HG03457 (cell line): ENCODE measurements around the gene CYP3A5.
"Not testable (repeated sequence)": the region's sequence is repeated elsewhere in the genome, so short reads cannot be mapped to it uniquely, and the experiment has no call there.

Experiments used
- ATAC-seq: cut with Tn5 transposase; IDR thresholded peaks from one replicate; pipeline ENCODE4 v1.9.1; 2021; ENCODE audit warnings: moderate number of reproducible peaks; ENCODE audit not compliant: unreplicated experiment

The CYP3A5 gene

DNA sequence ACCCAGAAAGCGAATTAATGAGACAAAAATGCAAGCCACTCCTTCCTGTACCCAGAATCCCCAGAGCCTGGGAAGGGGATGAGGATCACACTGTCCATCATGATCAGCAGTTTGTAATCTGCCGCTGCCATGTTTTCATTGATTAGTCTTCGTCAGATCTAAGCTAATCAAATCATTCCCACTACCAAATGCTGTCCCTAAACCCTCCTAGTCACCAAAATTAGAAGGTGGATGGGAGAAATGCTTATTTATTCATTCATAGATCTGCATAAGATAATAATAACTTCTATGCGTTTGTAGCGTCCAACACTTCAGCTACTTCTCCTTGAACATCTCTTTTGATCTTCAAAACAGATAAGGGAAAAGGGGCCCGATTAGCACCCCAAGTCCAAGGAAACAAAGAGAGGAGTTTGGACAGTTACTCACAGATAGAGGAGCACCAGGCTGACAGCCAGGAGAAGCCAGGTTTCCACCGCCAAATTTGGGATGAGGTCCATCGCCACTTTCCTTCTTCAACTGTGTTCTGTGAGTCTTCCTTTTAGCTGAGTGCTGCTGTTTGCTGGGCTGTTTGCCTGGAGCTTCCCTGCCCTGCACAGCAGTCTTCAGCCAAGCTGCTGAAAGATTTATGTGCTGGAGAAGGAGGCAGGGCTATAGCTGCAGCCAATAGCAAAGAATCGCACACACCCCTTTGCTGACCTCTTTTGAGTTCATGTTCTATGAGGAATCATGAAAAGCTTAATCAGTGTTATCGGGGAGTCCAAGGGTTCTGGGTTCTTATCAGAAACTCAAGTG is at the start of gene CYP3A5:
Gene CYP3A5, minus strand, starts transcription at position 597 of the 792 bp plus-strand sequence. Its CDS starts 100 bp downstream, at position 497.
- no peak for ATAC-seq

DNA sequence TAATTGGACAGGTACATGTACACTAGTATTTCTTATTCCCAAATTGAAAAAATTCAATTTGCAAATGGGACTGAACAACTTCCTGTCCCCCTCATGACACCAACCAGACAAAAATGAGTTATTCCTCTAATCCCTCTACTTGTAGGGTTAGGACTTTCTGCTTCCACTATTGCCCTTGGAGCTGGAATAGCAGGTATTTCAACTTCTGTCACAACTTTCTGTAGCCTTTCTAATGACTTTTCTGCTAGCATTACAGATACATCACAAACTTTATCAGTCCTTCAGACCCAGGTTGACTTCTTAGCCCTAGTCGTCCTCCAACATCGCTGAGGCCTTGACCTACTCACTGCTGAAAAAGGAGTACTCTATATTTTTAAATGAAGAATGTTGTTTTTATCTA is 48.8 kb upstream of the CYP3A5 start:
- no peak for ATAC-seq

DNA sequence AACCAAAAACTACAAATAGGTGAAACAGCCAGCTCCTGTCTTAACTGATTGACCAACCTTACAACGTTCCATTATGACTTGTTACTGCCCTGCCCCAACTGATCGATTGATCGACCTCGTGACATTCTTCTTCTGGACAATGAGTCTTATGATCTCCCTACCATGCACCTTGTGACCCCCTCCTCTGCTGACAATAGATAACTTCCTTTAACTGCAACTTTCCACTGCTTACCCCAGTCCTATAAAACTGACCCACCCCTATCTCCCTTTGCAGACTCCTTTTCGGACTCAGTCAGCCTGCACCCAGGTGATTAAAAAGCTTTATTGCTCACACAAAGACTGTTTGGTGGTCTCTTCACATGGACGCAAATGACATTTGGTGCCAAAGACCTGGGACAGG is 43.4 kb upstream of the CYP3A5 start:
- not testable (repeated sequence) for ATAC-seq

DNA sequence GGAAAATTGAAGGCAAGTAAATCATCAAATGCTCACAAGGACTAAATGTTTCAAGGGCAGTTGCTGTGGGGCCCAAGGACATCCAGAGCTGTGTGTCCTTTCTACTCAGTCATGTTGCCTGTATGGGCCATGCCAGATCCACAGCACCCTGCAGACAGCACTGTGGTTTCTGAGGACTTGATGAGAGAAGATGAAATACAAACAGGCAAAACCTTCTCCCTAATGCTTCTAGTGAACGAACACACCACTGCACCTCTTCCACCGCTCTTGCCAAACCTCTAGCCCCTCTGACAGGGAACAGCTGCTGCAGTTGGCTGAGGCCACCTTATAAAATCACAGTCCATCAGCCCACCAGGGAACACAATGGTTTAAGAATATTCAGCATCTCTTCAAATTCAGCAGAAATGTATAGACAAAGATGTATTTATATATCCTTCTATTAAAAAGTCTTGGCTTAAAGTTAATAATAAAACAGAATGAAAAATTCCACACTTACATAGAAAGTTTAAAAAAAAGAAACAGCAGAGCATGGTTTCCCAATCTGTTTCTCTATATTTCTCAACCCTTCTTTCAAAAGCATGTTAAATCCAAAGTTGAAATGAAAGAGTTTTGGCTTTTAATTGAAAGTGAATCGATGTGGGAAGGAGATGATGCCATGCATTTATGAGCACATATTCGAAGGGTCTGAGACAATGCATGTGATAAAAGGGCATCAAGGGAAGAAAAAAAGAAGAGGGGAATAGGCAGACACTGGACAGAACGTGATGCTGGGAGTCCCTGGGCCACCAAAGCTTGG is 41.2 kb upstream of the CYP3A5 start:
- ATAC-seq = no peak

DNA sequence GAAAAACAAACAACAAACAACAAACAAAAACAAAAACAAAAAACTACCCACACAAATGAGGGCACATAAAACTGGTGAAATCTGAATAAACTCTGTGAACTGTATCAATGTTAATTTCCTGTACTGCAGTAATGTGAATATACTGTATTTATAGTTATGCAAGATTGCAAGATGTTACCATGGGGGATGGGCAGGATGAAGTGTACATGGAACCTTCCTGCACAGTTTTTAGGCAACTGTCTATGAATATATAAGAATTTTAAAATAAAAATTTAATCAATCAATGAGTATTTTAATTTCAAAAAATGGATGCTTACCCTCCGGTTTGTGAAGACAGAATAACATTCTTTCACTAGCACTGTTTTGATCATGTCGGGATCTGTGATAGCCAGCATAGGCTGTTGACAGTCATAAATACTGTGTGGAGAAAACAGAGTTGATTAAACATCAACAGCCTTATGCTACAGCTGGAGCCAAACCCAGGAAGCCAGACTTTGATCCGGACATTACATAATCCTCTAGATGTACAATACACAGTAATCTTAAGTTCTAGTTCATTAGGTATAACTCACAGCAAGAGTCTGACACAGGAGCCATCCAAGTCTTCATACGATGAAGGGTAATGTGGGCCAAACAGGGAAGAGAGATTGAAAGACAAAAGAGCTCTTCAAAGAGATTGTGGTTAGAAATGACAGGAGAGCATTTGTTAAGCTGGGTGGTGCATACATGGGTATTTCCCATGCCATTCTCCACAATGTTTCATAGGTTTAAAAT is 40.4 kb upstream of the CYP3A5 start:
- no peak for ATAC-seq

DNA sequence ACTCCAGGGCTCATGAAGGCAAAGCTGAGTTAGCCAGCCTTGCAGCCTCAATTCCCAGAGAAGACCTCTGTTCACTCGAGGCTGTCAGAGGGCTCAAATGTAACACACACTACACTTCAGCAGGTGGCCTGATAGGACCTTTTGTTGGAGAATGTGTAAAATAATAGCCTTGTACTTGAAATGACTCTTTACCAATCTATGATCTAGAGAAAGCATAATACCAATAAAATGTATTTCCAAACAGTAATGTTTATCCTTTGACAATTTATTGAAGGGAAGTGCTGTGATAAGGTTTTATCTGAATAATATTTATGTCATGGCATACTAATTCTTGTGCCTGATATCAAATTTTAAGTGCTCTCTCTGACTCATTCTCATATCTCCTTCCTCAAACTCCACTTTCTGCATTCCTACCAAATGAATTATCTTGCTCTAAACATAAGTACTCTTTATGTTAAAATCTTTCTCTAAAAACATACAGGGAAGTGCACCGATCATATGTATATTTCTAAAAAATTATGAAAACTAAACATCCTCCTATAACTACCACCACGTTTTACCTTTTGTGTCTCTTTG is 34.3 kb upstream of the CYP3A5 start:
- ATAC-seq = no peak

DNA sequence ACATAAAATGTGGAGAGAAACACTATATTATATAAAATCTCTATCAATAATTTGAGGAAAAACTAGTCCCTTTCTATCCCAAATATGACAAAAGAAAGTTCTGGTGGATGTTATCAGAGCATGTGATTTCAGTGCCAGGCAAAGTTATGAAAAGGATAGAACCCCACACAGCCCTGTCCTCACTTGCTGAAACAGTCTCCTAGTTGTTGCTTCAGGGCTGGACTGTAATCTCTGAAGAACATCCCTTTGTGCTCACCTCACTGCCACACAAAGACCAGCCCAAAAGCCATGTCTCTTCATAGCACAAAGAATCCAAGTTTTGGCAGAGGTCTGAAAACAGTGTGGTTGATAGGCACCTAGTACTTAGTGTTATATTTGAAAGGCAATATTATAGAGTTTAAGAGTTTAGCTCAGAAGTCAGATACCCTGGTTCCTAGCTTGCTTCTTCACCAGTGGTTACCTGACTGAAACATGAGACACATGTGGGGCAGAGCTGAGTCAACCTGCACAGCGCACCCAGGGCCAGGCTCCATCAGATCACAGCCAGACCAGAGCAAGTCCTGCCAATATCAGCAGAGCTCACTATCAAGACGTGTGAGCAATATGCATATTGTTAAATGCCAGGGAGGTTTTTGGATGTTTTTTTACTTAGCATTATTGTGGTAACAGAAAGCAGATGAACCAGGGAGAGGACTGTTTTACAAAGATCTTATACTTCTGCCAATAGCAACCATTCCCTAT is 30.2 kb upstream of the CYP3A5 start:
- no peak for ATAC-seq

DNA sequence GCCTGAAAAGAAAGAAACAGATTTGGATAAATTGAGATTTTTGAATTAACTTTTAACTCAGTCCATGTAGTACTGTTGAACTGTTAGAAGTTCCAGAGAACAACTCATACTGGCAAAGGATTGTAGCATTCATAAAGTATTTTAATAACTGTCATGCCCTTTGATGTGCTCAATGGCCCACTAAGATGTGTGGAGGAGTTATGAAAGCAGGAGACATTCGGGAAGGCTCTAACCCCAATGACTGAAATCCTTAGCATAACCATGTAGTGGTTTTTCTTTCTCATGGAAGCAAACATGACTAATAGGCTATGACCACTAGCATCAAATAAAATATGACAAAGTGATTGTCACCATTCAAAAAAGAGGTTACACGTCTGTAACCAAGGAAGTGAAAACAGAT is 29.5 kb upstream of the CYP3A5 start:
- no peak for ATAC-seq

DNA sequence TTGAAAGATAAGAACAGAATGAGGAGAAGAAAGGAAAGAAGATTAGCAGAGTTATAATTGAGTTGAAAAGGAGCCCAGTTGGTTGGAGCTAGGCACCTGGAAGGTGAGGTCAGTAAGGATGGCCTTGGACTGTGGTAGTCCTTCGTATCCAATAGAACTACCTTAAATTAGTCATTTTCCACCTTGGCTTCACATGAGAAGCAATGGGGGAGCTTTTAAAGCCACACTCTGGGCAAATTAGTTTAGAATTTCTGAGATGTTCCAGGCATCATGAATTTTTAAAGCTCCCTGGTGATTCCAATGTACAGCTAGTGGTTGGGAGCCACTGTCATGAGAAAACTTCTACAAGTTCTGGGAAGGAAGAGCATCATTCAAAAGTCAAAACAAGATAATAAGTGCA is 27.3 kb upstream of the CYP3A5 start:
- ATAC-seq = no peak

DNA sequence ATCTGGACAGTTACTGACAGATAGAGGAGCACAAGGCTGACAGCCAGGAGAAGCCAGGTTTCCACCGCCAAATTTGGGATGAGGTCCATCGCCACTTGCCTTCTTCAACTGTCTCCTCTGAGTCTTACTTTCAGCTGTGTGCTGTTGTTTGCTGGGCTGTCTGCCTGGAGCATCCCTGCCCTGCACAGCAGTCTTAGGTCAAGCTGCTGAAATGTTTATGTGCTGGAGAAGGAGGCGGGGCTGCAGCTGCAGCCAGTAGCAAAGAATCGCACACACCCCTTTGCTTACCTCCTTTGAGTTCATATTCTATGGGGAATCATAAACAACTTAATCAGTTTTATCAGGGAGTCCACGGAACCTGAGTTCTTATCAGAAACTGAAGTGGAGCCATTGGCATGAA is 20.1 kb upstream of the CYP3A5 start:
- ATAC-seq = no peak

DNA sequence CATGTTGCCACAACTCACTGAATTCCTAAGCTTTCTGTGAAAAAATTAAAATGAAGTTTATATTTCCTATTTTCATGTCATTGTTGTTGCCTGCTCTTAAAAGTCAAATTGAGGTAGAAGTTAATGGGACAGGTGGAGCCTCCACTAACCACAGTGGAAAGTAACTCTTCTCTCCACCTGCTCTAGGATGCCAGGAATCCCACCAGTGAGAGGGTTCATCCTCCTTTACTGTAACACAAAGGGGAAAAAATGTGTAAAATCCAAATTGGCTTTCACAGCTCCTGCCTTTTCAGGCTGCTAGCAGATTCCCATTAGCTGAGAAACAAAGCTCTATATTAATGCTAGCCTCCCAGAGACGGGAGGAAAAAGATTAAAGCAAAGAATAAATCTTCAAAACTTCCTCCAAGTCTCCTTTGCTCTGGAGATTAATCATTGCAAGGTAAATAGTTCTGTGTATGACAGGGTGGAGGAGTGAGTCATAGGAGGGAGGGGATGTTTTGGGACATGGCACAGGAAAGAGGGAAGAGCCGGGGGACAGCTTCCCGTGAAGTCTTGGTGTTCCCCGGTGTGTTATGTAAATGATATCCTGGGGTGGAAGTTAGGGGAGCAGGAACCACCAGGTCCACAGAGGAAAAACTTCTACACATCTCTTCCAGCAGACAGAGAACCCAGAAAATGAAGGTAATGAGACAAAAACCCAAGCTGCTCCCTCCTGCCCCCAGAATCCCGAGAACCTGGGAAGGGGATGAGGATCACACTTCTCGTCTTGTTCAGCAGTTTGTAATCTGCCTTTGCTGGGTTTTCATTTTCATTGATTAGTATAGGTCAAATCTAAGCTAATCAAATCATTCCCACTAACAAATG is 19.3 kb upstream of the CYP3A5 start:
- not testable (repeated sequence) for ATAC-seq

DNA sequence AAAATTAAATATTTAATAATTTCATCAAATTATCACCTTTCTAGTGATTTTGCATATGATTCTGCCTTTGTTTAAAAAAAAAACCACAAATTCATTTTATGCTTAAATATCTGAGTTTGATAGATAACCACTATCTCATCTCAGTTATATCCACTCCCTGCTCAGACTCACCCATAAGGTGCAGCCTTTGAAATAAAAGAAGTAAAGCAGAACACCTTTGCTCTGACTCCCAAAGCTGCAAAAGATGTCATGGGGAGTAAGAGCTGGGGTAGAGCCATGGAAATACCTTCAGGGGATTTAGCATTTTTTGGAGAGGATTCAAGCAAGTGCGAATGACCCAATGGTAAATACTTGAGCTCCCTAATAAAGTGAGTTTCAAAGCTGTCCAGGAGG is 15.1 kb upstream of the CYP3A5 start:
- ATAC-seq = no peak

DNA sequence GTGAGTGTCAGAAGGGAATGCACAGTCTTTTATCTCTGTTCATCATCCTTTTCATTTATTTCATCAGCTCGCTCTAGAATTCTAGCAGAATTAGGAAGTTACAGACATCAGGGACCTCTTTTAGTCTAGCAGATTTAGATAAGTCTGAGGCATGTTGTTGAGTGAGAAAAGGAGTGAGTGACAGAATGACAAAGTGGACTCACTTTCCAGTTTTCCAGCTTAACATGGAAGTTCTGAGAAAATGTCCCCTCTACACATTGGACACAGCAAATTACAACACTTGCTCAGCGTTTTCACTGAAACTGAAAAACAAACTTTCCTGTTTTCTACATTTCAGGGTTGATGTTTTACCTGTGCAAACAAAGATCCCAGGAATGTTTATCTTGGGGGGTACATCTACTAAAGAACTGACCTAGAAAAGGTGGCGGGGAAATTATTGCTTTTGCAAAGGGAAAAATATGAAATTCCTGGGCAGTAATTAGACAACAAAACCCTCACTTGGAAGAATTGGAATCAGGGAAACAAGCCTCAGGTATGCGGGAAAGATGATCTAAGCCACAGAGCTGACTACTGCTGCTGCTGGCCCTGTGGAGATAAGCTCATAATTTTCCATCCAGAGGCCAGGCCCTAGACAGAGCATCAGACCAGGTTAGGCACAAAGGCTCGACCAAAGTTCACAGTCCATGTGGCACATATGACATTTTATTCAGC is 14.6 kb upstream of the CYP3A5 start:
- no peak for ATAC-seq

DNA sequence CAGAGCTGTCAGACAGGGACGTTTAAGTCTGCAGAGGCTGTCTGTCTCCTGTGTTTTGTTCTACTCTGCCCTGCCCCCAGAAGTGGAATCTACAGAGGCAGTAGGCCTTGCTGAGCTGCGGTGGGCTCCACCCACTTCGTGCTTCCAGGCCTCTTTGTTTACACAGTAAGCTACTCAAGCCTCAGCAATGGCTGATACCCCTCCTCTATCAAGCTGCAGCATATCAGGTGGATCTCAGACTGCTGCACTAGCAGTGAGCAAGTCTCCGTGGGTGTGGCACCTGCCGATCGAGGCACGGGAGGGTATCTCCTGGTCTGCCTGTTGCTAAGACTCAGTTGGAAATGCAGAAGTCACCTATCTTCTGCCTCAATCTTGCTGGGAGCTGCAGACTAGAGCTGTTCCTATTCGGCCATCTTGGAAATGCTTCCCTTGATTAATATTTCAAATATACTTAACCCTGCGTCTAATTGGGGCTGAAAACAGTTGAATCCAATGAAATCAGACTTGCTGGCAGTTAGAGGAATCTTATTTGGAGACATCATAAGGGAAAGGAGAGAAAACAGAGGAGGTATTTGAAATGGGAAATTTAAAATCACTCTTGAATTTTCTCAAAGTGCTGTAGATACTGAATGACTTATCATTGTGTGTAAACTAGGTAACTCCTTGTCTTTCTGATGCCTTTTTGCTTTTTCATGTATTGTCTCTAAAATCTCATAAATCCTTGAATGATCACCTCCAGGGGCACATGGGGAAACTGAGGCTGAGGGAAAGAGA is 13.8 kb upstream of the CYP3A5 start:
- no peak for ATAC-seq

DNA sequence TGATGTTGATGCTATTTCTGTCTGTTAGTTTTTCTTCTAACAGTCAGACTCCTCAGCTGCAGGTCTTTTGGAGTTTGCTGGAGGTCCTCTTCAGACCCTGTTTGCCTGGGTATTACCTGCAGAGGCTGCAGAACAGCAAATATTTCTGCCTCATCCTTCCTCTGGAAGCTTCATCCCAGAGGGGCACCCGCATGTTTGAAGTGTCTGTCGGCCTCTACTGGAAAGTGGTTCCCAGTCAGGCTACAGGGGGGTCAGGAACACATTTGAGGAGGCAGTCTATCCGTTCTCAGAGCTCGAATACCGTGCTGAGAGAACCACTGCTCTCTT is 13.3 kb upstream of the CYP3A5 start:
- ATAC-seq = no peak

DNA sequence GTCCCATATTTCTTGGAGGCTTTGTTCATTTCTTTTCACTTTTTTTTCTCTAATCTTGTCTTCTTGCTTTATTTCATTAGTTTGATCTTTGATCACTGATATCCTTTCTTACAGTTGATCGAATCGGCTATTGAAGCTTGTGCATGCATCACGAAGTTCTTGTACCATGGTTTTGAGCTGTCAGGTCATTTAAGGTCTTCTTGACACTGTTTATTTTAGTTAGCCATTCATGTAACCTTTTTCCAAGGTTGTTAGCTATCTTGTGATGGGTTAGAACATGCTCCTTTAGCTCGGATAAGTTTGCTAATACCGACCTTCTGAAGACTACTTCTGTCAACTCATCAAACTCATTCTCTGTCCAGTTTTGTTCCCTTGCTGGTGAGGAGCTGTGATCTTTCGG is 12.8 kb upstream of the CYP3A5 start:
- ATAC-seq = not testable (repeated sequence)

DNA sequence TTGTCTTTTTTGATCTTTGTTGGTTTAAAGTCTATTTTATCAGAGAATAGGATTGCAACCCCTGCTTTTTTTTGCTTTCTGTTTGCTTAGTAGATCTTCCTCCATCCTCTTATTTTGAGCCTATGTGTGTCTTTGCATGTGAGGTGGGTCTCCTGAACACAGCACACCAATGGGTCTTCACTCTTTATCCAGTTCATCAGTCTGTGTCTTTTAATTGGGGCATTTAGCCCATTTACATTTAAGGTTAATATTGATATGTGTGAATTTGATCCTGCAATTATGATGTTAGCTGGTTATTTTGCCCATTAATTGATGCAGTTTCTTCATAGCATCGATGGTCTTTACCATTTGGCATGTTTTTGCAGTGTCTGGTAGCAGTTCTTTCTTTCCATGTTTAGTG is 11.9 kb upstream of the CYP3A5 start:
- not testable (repeated sequence) for ATAC-seq

DNA sequence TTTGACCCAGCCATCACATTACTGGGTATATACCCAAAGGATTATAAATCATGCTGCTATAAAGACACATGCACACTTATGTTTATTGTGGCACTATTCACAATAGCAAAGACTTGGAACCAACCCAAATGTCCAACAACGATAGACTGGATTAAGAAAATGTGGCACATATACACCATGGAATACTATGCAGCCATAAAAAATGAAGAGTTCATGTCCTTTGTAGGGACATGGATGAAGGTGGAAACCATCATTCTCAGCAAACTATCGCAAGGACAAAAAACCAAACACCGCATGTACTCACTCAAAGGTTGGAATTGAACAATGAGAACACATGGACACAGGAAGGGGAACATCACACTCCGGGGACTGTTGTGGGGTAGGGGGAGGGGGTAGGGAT is 11.1 kb upstream of the CYP3A5 start:
- not testable (repeated sequence) for ATAC-seq
